GM06990 (cell line): ENCODE results near the gene TTC4.

ENCODE experiments used
- DNase-seq: peaks from one replicate; pipeline ENCODE4 v3.0.0-alpha.2; 2011; ENCODE audit not compliant: insufficient read length; ENCODE audit errors: extremely low read depth
- H3K27me3 ChIP-seq: replicated peaks from 2 replicates; pipeline ENCODE4 v1.6.0; 2011; ENCODE audit warnings: low read length; ENCODE audit not compliant: control insufficient read depth, insufficient read depth
- H3K36me3 ChIP-seq: 2 replicates; pipeline ENCODE4 v1.5.1; 2011; ENCODE audit warnings: low read length; ENCODE audit not compliant: control insufficient read depth, insufficient read depth
- H3K4me3 ChIP-seq: replicated peaks from 2 replicates; pipeline ENCODE4 v1.5.1; 2011; ENCODE audit warnings: low read depth, mild to moderate bottlenecking, control low read depth, low read length
- TF ChIP-seq, protein P1 (sequence below): IDR thresholded peaks from 2 replicates; pipeline ENCODE4 v1.5.1; 2011; ENCODE audit warnings: low read length, control low read depth, mild to moderate bottlenecking, inconsistent platforms; ENCODE audit not compliant: insufficient read depth, poor library complexity, severe bottlenecking

The TTC4 gene

DNA sequence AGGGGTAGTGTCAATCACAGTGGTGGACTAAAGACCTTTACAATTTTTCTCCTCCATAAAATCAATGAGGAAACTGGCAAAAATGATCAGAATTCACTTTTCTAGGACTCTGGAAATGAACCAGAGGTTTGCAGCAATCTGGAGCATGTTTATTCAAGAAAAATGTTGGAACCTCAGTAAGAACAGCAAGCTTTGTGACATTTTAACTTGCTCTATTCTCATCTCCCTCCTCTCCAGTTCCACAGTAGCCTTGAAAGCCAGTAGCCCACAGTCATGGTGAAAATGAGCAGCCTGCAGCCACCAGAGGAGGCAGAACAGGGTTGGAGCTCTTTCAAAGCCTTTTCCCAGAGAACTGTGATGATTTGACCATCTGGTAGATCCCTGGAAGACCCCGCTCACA, 9.1 kb downstream of the TTC4 start:
- TF ChIP-seq, protein P1, sequence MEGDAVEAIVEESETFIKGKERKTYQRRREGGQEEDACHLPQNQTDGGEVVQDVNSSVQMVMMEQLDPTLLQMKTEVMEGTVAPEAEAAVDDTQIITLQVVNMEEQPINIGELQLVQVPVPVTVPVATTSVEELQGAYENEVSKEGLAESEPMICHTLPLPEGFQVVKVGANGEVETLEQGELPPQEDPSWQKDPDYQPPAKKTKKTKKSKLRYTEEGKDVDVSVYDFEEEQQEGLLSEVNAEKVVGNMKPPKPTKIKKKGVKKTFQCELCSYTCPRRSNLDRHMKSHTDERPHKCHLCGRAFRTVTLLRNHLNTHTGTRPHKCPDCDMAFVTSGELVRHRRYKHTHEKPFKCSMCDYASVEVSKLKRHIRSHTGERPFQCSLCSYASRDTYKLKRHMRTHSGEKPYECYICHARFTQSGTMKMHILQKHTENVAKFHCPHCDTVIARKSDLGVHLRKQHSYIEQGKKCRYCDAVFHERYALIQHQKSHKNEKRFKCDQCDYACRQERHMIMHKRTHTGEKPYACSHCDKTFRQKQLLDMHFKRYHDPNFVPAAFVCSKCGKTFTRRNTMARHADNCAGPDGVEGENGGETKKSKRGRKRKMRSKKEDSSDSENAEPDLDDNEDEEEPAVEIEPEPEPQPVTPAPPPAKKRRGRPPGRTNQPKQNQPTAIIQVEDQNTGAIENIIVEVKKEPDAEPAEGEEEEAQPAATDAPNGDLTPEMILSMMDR = no peak
- H3K36me3 ChIP-seq = peaks cover 9% of the 10 kb centered on the region
- DNase-seq = no peak
- H3K27me3 ChIP-seq = no peaks in the 10 kb centered on the region
- H3K4me3 ChIP-seq = no peak overlapping the region

DNA sequence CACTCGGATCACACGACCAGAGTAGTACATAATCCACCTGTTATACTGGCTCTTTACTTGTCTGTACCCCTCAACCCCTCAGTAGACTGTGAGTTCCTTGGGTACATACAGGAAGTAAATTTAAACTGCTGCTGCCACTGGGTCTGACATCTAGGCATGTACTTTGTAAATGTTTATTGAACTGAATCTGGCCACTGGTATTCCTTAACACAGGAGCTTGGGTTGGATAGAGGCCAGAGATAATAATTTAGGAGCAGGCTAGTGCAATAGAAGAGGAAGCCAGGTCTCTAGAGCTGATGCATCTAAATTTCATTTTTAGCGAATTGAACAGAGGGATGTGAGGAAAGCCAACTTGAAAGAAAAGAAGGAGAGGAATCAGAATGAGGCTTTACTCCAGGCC, 12.4 kb downstream of the TTC4 start:
- H3K27me3 ChIP-seq = no peaks in the 10 kb centered on the region

DNA sequence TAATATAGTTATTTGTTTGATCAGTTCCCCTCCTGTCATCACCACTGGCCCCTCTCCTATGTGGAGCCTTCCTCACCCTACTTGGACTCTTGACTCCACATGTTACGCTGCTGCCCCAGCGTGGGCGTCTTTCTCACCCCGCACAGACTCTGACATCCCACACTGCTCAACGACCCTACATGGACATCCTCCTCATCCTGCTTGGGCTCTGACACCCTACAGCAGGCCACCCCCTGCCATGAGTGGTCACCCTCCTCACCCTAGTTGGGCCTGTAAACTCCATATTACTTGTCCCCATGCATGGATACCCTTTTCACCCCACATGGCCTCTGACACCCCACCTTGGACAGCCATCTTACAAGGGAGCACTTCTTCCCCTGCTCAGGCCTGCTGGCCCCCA, 21.0 kb downstream of the TTC4 start:
- no peaks in the 10 kb centered on the region for H3K27me3 ChIP-seq
- no peak for DNase-seq
- H3K4me3 ChIP-seq = no peak overlapping the region
- TF ChIP-seq, protein P1 = no peak
- H3K36me3 ChIP-seq = peaks cover 27% of the 10 kb centered on the region

More for the DNA sequence above, 12.4 kb downstream of the TTC4 start:
- H3K36me3 ChIP-seq = peaks cover 10% of the 10 kb centered on the region
- TF ChIP-seq, protein P1 = no peak
- no peak for DNase-seq
- no peak overlapping the region for H3K4me3 ChIP-seq

DNA sequence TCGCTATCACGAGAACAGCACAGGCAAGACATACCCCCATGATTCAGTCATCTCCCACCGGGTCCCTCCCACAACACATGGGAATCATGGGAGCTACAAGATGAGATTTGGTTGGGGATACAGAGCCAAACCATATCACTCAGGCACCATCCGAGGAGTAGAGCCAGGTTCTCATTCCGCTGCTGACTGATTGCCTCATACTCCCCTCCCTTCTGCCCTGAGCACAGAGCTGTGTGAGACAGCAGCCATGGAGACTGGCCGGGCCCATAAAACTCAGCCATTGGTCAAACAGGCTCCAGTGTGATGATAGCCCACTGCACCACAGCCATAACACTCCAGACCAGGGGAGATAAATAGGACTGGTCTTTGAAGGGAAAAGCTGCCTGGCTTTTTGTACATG, 22.6 kb downstream of the TTC4 start:
- H3K27me3 ChIP-seq = no peaks in the 10 kb centered on the region
- no peak overlapping the region for H3K4me3 ChIP-seq
- TF ChIP-seq, protein P1 = no peak
- no peak for DNase-seq
- H3K36me3 ChIP-seq = peaks cover 35% of the 10 kb centered on the region

DNA sequence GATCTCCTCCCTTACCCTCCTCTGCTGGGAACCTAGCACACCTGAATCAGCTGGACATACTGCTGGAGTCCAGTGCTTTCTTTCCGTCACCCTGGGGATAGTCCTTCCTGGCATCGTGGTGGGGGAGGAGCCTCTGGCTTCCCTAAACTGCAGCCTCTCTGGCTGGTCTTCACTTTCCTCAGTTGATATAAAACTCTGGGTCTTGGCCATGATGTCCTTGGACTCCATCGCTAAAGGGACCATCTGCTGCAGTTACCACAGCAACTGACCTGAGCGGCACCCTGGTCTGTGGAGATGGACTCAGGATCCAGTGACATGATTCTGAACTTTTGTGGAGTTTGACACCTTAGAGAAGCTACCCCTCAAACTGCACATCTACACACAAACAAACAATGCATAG, 25.9 kb downstream of the TTC4 start:
- DNase-seq = no peak
- TF ChIP-seq, protein P1 = no peak
- Histone ChIP-seq H3K4me3 (no peak overlapping the region), H3K36me3 (peaks cover 36% of the 10 kb centered on the region), H3K27me3 (no peaks in the 10 kb centered on the region)

DNA sequence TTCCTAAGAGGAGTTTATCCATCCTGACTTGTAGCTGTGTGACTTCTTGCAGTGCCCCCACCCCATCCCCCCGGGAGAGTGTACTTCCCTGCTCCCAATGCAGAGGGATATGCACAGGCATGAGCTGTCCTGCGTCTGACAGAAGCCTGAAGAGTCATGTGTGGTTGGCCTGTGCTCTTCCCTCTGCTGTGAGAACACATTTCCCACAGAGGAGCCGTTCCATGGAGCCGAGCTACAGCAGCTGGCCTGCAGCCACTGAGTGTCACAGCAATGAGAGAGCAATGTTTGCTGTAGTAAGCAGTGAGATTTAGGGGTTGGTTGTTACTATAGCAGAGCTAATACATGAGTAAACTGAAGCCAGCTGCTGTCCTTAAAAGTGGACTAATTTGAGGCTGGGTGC, 26.6 kb downstream of the TTC4 start:
- Histone ChIP-seq H3K27me3 (no peaks in the 10 kb centered on the region), H3K36me3 (peaks cover 35% of the 10 kb centered on the region)
- no peak for DNase-seq

More for the DNA sequence above, 26.6 kb downstream of the TTC4 start:
- H3K4me3 ChIP-seq = no peak overlapping the region
- TF ChIP-seq, protein P1 = no peak
